Peyer's patch (tissue), 4 donors: ENCODE data around the gene TSPAN15. TPM values are rescaled to one million over a fixed set of nuclear protein-coding genes. Genes with fewer than 3 reads are reported as not detected.

ENCODE experiments used
- DNase-seq, 3 donors: peaks; one replicate each; pipeline ENCODE4 v3.0.0-alpha.2; 2017 to 2019
- H3K27ac ChIP-seq, 4 donors: fragments of 200-600 bp; sonication (generic); one replicate each; pipeline ENCODE4 v1.5.1; 2016 to 2019
- H3K27me3 ChIP-seq, 2 donors: fragments of 200-600 bp; sonication (generic); one replicate each; pipeline ENCODE4 v1.5.1; 2019
- H3K36me3 ChIP-seq, 3 donors: fragments of 200-600 bp; sonication (generic); one replicate each; pipeline ENCODE4 v1.5.1; 2016 to 2019
- H3K4me1 ChIP-seq, 4 donors: fragments of 200-600 bp; sonication (generic); one replicate each; pipeline ENCODE4 v1.5.1; 2016 to 2019
- H3K4me3 ChIP-seq, 4 donors: fragments of 200-600 bp; sonication (generic); 1 replicate in 3 of 4; 2 replicates in 1 of 4; pipeline ENCODE4 v1.5.1; 2016 to 2019; ENCODE audit warnings: mild to moderate bottlenecking in 1 of 4
- H3K9me3 ChIP-seq, 4 donors: fragments of 200-600 bp; sonication (generic); one replicate each; pipeline ENCODE4 v1.5.1; 2016 to 2019; ENCODE audit warnings: mild to moderate bottlenecking in 1 of 4
- CTCF ChIP-seq, 6 experiments: fragments of 450-650 bp in 4 of 6; fragments of 200-600 bp in 2 of 6; sonication (generic) in 1 of 6; IDR thresholded peaks; one replicate each; pipeline ENCODE4 v1.5.1; 2017 to 2019; ENCODE audit warnings: antibody characterized with exemption in 6 of 6, mild to moderate bottlenecking in 3 of 6, moderate library complexity in 1 of 6
- POLR2A ChIP-seq, 2 donors: fragments of 450-650 bp; IDR thresholded peaks; one replicate each; pipeline ENCODE4 v1.5.1; 2017; ENCODE audit warnings: antibody characterized with exemption in 2 of 2, mild to moderate bottlenecking in 2 of 2, moderate library complexity in 2 of 2
- total RNA-seq, 4 donors: library from RNA; depleted of rRNA; stranded (reverse); fragments of >200 nt; gene quantifications; one replicate each; pipeline ENCODE4 v1.1.0, GENCODE V29; 2016

Gene TSPAN15
- total RNA-seq, 4 donors from 2014 or later: 32.2 to 110 (median 94.4) TPM

GRCh38 chr10:69479240-69480067 is 28.2 kb downstream of the TSPAN15 start:
- no peak for DNase-seq
- no peak overlapping the region for H3K4me3 ChIP-seq
- peaks cover 0 to 5% (median 0%) of the 10 kb centered on the region in 3 donors for H3K36me3 ChIP-seq
- TF ChIP-seq CTCF (IDR thresholded peaks at IDR 0.05) (no peak), POLR2A (IDR thresholded peaks at IDR 0.05) (no peak)
- H3K9me3 ChIP-seq: no peaks in the 10 kb centered on the region
- H3K27ac ChIP-seq: peak overlapping the region in 3 of 4 donors; percentile 35 to 72 (median 67)
- no peaks in the 10 kb centered on the region for H3K27me3 ChIP-seq
- peaks cover 0 to 27% (median 3%) of the 10 kb centered on the region in 4 donors for H3K4me1 ChIP-seq

- TF ChIP-seq CTCF (IDR thresholded peaks at IDR 0.05) (no peak), POLR2A (IDR thresholded peaks at IDR 0.05) (no peak)
- H3K27ac ChIP-seq: peak overlapping the region; percentile 10 to 72 (median 48)
- H3K4me3 ChIP-seq: no peak overlapping the region
- DNase-seq: no peak
- no peaks in the 10 kb centered on the region for H3K9me3 ChIP-seq
- peaks cover 0 to 9% (median 0%) of the 10 kb centered on the region in 3 donors for H3K36me3 ChIP-seq
- peaks cover 0 to 22% (median 3%) of the 10 kb centered on the region in 4 donors for H3K4me1 ChIP-seq
- no peaks in the 10 kb centered on the region for H3K27me3 ChIP-seq
Measured at GRCh38 chr10:69480068-69480412, 28.8 kb downstream of the TSPAN15 start.

DNA sequence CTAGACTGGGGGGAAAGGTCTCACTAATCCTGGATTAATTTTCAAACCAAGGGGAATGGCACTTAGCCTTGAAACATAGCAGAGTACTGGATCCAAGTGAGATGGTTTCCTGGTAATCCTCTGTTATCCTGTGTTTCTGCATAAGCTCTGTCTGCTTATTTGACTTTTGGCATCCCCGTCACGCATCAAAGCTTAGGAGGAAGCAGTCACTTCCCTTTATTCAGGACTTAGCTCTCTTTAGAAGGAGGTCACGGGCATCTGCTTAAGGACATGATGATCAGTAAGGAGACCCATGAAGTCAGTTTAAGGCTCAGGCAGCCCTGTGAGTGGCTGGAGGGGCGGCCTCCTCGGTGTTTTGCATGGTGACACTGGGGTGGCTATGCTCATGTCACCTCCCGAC is 30.0 kb downstream of the TSPAN15 start:
- no peak overlapping the region for H3K4me3 ChIP-seq
- peak in 1 of 3 donors; percentile 29 for DNase-seq
- peak overlapping the region in 2 of 4 donors; percentile 51 to 72 for H3K27ac ChIP-seq
- no peaks in the 10 kb centered on the region for H3K9me3 ChIP-seq
- TF ChIP-seq CTCF (IDR thresholded peaks at IDR 0.05): no peak
- no peak for TF ChIP-seq POLR2A (IDR thresholded peaks at IDR 0.05)
- H3K4me1 ChIP-seq: peaks cover 0 to 16% (median 3%) of the 10 kb centered on the region in 4 donors
- peaks cover 0 to 20% (median 0%) of the 10 kb centered on the region in 3 donors for H3K36me3 ChIP-seq
- H3K27me3 ChIP-seq: no peaks in the 10 kb centered on the region

DNA sequence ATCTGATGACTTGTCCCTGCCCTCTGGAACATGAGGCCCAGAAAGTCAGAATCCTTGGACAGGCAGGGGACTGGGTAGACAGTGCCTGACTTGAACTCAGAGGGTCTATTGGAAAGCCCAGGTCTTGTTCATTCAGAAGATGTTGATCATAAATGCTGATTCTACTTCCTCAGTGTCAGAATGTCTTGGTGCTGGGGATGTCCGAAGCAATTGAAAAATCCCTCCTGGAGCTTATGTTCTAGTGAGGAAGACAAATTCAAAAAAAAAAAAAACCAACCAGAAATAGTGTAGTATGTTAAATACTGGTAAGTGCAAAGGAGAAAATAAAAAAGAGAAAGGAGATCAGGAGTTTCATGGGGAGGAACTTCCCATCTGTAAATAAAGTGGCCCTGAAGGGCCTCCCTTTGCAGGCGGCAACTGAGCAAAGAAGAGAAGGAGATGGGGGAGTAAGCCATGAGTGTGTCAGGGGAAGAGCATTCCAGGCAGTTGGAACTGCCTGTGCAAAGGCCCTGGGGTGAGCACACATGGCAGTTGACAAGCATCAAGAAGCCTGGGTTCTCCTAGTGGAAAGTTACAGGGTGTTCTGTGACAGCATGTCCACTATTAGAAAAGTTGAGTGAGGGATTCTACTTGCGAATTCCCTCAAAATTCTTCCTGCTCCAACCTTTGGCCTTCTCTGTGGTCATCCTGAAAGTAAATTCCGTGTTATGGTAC is 30.7 kb downstream of the TSPAN15 start:
- H3K27ac ChIP-seq: peak overlapping the region in 2 of 4 donors; percentile 51 to 72
- H3K27me3 ChIP-seq: no peaks in the 10 kb centered on the region
- no peak overlapping the region for H3K4me3 ChIP-seq
- H3K4me1 ChIP-seq: peaks cover 0 to 16% (median 3%) of the 10 kb centered on the region in 4 donors
- no peak for DNase-seq
- peaks cover 0 to 26% (median 0%) of the 10 kb centered on the region in 3 donors for H3K36me3 ChIP-seq
- TF ChIP-seq CTCF (IDR thresholded peaks at IDR 0.05) (no peak), POLR2A (IDR thresholded peaks at IDR 0.05) (no peak)
- H3K9me3 ChIP-seq: no peaks in the 10 kb centered on the region

- TF ChIP-seq CTCF (IDR thresholded peaks at IDR 0.05) (no peak), POLR2A (IDR thresholded peaks at IDR 0.05) (no peak)
- H3K36me3 ChIP-seq: peaks cover 0 to 43% (median 0%) of the 10 kb centered on the region in 3 donors
- H3K4me1 ChIP-seq: peaks cover 0 to 14% (median 3%) of the 10 kb centered on the region in 4 donors
- DNase-seq: no peak
- H3K9me3 ChIP-seq: peaks cover 0 to 7% (median 0%) of the 10 kb centered on the region in 4 donors
- H3K4me3 ChIP-seq: no peak overlapping the region
- H3K27me3 ChIP-seq: no peaks in the 10 kb centered on the region
- H3K27ac ChIP-seq: peak overlapping the region in 1 of 4 donors; percentile 72
Measured at GRCh38 chr10:69483963-69484362, 32.7 kb downstream of the TSPAN15 start.
